OCI-LY3 (cell line): ENCODE data around the gene LIPC.

Experiments
- H2AFZ ChIP-seq: fragments of 200-600, 300-600 bp; shearing (Covaris generic); 2 replicates; pipeline ENCODE4 v1.6.0; 2014; ENCODE audit warnings: antibody characterized with exemption, low read depth, low read length
- H3K27ac ChIP-seq: fragments of 200-600, 300-600 bp; sonication (generic); 2 replicates; pipeline ENCODE4 v1.5.1; 2014; ENCODE audit warnings: mild to moderate bottlenecking, low read length, moderate library complexity, mixed read lengths
- H3K27me3 ChIP-seq: fragments of 200-600, 300-600 bp; sonication (generic); 2 replicates; pipeline ENCODE4 v1.6.1; 2014; ENCODE audit warnings: low read depth, low read length, mixed read lengths
- H3K36me3 ChIP-seq: fragments of 200-600, 300-600 bp; sonication (generic); replicated peaks from 2 replicates; pipeline ENCODE3; 2014; ENCODE audit warnings: low read depth, low read length, mixed read lengths
- H3K4me1 ChIP-seq: fragments of 300-600, 200-600 bp; sonication (generic); 2 replicates; pipeline ENCODE4 v1.6.1; 2014; ENCODE audit warnings: low read length, mixed read lengths
- H3K4me2 ChIP-seq: fragments of 200-600, 300-600 bp; sonication (generic); 2 replicates; pipeline ENCODE4 v1.6.1; 2014; ENCODE audit warnings: low read length, mixed read lengths
- H3K4me3 ChIP-seq: fragments of 300-600, 200-600 bp; sonication (generic); 2 replicates; pipeline ENCODE4 v1.5.1; 2014; ENCODE audit warnings: antibody characterized with exemption, mild to moderate bottlenecking, low read length, moderate library complexity
- H3K79me2 ChIP-seq: fragments of 300-600, 200-600 bp; shearing (Covaris generic); 2 replicates; pipeline ENCODE4 v1.6.1; 2014; ENCODE audit warnings: mild to moderate bottlenecking, low read length, mixed read lengths
- H3K9ac ChIP-seq: fragments of 300-600, 200-600 bp; shearing (Covaris generic); 2 replicates; pipeline ENCODE4 v1.6.0; 2014; ENCODE audit warnings: mild to moderate bottlenecking, low read length, moderate library complexity
- H3K9me3 ChIP-seq: fragments of 200-600, 300-600 bp; shearing (Covaris generic); 2 replicates; pipeline ENCODE4 v1.6.1; 2014; ENCODE audit warnings: low read length, mixed read lengths; ENCODE audit not compliant: insufficient read depth
- H4K20me1 ChIP-seq: fragments of 200-600, 300-600 bp; sonication (generic); 2 replicates; pipeline ENCODE4 v1.6.1; 2016; ENCODE audit warnings: low read length, mixed read lengths; ENCODE audit not compliant: insufficient read depth
- CTCF ChIP-seq: fragments of 200-600, 300-600 bp; sonication (generic); IDR thresholded peaks from 2 replicates; pipeline ENCODE4 v1.5.1; 2014; ENCODE audit warnings: antibody characterized with exemption, low read length, low read depth
- EZH2phosphoT487 ChIP-seq: fragments of 200-600 bp; shearing (Covaris generic); IDR thresholded peaks from 2 replicates; pipeline ENCODE4 v1.6.1; 2018; ENCODE audit warnings: antibody characterized with exemption, mixed run types, low read depth

The LIPC gene

GRCh38 chr15:58556541-58556940, 124.8 kb downstream of the LIPC start:
- Histone ChIP-seq H3K27me3 (peaks cover 2% of the 10 kb centered on the region; the same call in 1 of the 2 replicates), H3K79me2 (no peaks in the 10 kb centered on the region), H3K4me2 (no peak overlapping the region), H2AFZ (no peak overlapping the region), H3K36me3 (no peaks in the 10 kb centered on the region), H3K27ac (no peak overlapping the region), H3K9me3 (no peaks in the 10 kb centered on the region), H3K4me1 (no peaks in the 10 kb centered on the region), H3K4me3 (no peak overlapping the region), H3K9ac (no peak overlapping the region), H4K20me1 (no peaks in the 10 kb centered on the region)
- TF ChIP-seq EZH2phosphoT487 (no peak), CTCF (no peak)

- no peak overlapping the region for H2AFZ ChIP-seq
- H3K36me3 ChIP-seq: no peaks in the 10 kb centered on the region
- H3K27ac ChIP-seq: no peak overlapping the region
- H3K9me3 ChIP-seq: no peaks in the 10 kb centered on the region
- TF ChIP-seq CTCF (no peak), EZH2phosphoT487 (no peak)
- no peak overlapping the region for H3K4me3 ChIP-seq
- no peaks in the 10 kb centered on the region for H4K20me1 ChIP-seq
- no peak overlapping the region for H3K9ac ChIP-seq
- H3K4me2 ChIP-seq: no peak overlapping the region
- H3K4me1 ChIP-seq: no peaks in the 10 kb centered on the region
- no peaks in the 10 kb centered on the region for H3K79me2 ChIP-seq
- peaks cover 2% of the 10 kb centered on the region; the same call in 1 of the 2 replicates for H3K27me3 ChIP-seq
Measured at GRCh38 chr15:58558777-58559176, 127.0 kb downstream of the LIPC start.

GRCh38 chr15:58559904-58560588, 128.3 kb downstream of the LIPC start:
- H4K20me1 ChIP-seq: no peaks in the 10 kb centered on the region
- peaks cover 2% of the 10 kb centered on the region; the same call in 1 of the 2 replicates for H3K27me3 ChIP-seq
- no peak for TF ChIP-seq CTCF
- TF ChIP-seq EZH2phosphoT487: no peak
- H3K36me3 ChIP-seq: no peaks in the 10 kb centered on the region
- H3K4me1 ChIP-seq: no peaks in the 10 kb centered on the region
- no peak overlapping the region for H2AFZ ChIP-seq
- H3K4me3 ChIP-seq: no peak overlapping the region
- H3K9ac ChIP-seq: no peak overlapping the region
- no peaks in the 10 kb centered on the region for H3K79me2 ChIP-seq
- no peaks in the 10 kb centered on the region for H3K9me3 ChIP-seq
- no peak overlapping the region for H3K27ac ChIP-seq
- no peak overlapping the region for H3K4me2 ChIP-seq

GRCh38 chr15:58561321-58561720, 129.5 kb downstream of the LIPC start:
- H2AFZ ChIP-seq: no peak overlapping the region
- H3K9ac ChIP-seq: no peak overlapping the region
- H3K27ac ChIP-seq: no peak overlapping the region
- no peak overlapping the region for H3K4me2 ChIP-seq
- H4K20me1 ChIP-seq: no peaks in the 10 kb centered on the region
- no peaks in the 10 kb centered on the region for H3K4me1 ChIP-seq
- H3K27me3 ChIP-seq: no peaks in the 10 kb centered on the region
- H3K36me3 ChIP-seq: no peaks in the 10 kb centered on the region
- H3K4me3 ChIP-seq: no peak overlapping the region
- no peaks in the 10 kb centered on the region for H3K9me3 ChIP-seq
- H3K79me2 ChIP-seq: no peaks in the 10 kb centered on the region
- no peak for TF ChIP-seq EZH2phosphoT487
